Adrenal gland (tissue), 12 donors: ENCODE measurements around the gene BRAT1. TPM values are rescaled to one million over a fixed set of nuclear protein-coding genes. Genes with fewer than 3 reads are reported as not detected.

Experiments used
- DNase-seq, 7 donors: peaks; one replicate each; pipeline ENCODE4 v3.0.0-alpha.2; 2019 to 2020
- H3K27ac ChIP-seq, 5 donors: fragments of 200-600 bp; sonication (generic) in 4 of 5; 1 replicate in 3 of 5; 2 replicates in 2 of 5; pipeline versions ENCODE4 v1.5.1 to v1.8.0; 2016 to 2020; ENCODE audit warnings: mild to moderate bottlenecking in 1 of 5
- H3K27me3 ChIP-seq: fragments of 200-600 bp; 2 replicates; pipeline ENCODE4 v1.8.0; 2021
- H3K36me3 ChIP-seq, 2 donors: fragments of 200-600 bp; replicated peaks in 1 of 2; 1 replicate in 1 of 2; 2 replicates in 1 of 2; pipeline versions ENCODE4 v1.5.1 to v1.8.0; 2018 to 2022
- H3K4me1 ChIP-seq, 2 donors: fragments of 200-600 bp; replicated peaks in 1 of 2; 1 replicate in 1 of 2; 2 replicates in 1 of 2; pipeline versions ENCODE4 v1.5.1 to v1.8.0; 2018 to 2021
- H3K4me3 ChIP-seq, 4 donors: fragments of 200-600 bp; sonication (generic) in 3 of 4; one replicate each; pipeline ENCODE4 v1.5.1; 2016 to 2018
- H3K9me3 ChIP-seq, 3 donors: fragments of 200-600 bp; sonication (generic) in 1 of 3; replicated peaks in 1 of 3; 1 replicate in 2 of 3; 2 replicates in 1 of 3; pipeline versions ENCODE4 v1.5.1 to v1.8.0; 2016 to 2021
- CTCF ChIP-seq, 6 experiments: fragments of 450-650 bp in 4 of 6; fragments of 200-600 bp in 2 of 6; sonication (generic) in 1 of 6; IDR thresholded peaks; 1 replicate in 5 of 6; 2 replicates in 1 of 6; pipeline versions ENCODE4 v1.5.1 to v1.8.0; 2016 to 2021; ENCODE audit warnings: antibody characterized with exemption in 6 of 6, mild to moderate bottlenecking in 2 of 6, moderate library complexity in 1 of 6
- POLR2A ChIP-seq, 2 donors: fragments of 450-650 bp; IDR thresholded peaks; one replicate each; pipeline ENCODE4 v1.6.1; 2017; ENCODE audit warnings: antibody characterized with exemption in 2 of 2, mild to moderate bottlenecking in 2 of 2, moderate library complexity in 1 of 2
- WGBS, 4 donors: extraction: QIAGEN DNeasy Blood & Tissue Kit in 2 of 4; methylation state at CpG; one replicate each; pipeline versions ENCODE4 v1.1.5 to v1.1.7; 2013 to 2017; 5-methylcytosine and 5-hydroxymethylcytosine counted together
- intact Hi-C, 2 donors: fragments of 100-400 bp; cut with DNase I; formaldehyde crosslinking; loops; one replicate each; pipeline versions ENCODE4 v1.14.1 to v1.15.0; 2022 to 2023
- polyA plus RNA-seq, 3 donors: library from polyadenylated mRNA; stranded (reverse); fragments of 200-250 nt in 2 of 3; fragments of 350-450 nt in 1 of 3; fragmentation: Illumina TruSeq in 1 of 3; extraction: RNeasy Lipid Tissue Mini Kit (QIAGEN cat#74804) in 1 of 3; gene quantifications; one replicate each; pipeline ENCODE4 v1.2.3, GENCODE V29; 2013 to 2014
- total RNA-seq, 9 donors: library from RNA; depleted of rRNA in 4 of 9; stranded (reverse); fragments of >200 nt in 4 of 9; fragments of 120-200 nt in 1 of 9; fragmentation: NEBNext Ultra II Directional in 1 of 9; extraction: Animal tissue kit (Norgen Biotek cat#: 25700) in 1 of 9; gene quantifications; one replicate each; pipeline versions ENCODE4 v1.1.0 to v1.2.4, GENCODE V29; 2013 to 2023
- donor health status: healthy with polysubstance abuse.
- donor health status: Bipolar disorder and iron deficiency.
- donor health status: DM: yes; HTN: yes; CAD: no.
- donor health status: DM: no; HTN: no; CAD: no.
- donor health status: DM: no; HTN: no; CAD: no.
- donor health status: DM: yes; HTN: yes; CAD: no.

BRAT1 gene
- total and polyA plus RNA-seq, 12 donors, result 3.7 to 120 (median 72.4) TPM

GRCh38 chr7:2551418-2551817, 3.9 kb downstream of the BRAT1 start:
- intact Hi-C loops, result no loop called here
- H3K36me3 ChIP-seq, result peaks cover 0 to 38% of the 10 kb centered on the region in 2 donors
- H3K4me1 ChIP-seq, result peaks cover 9 to 43% of the 10 kb centered on the region in 2 donors
- H3K27ac ChIP-seq, result peak overlapping the region in 2 of 5 donors; percentile 43 to 67
- H3K27me3 ChIP-seq, result no peaks in the 10 kb centered on the region
- DNase-seq, result peak in 6 of 7 donors; percentile 65 to 81 (median 76)
- H3K9me3 ChIP-seq, result no peaks in the 10 kb centered on the region
- H3K4me3 ChIP-seq, result no peak overlapping the region
- TF ChIP-seq POLR2A (IDR thresholded peaks at IDR 0.05) (no peak), CTCF (IDR thresholded peaks at IDR 0.05) (no peak)
- WGBS, 4 donors, result 55 to 68% (median 59%) methylated on average over 8 of the region's 8 CpGs

- TF ChIP-seq CTCF (IDR thresholded peaks at IDR 0.05) (no peak), POLR2A (IDR thresholded peaks at IDR 0.05) (no peak)
- Histone ChIP-seq H3K36me3 (peaks cover 0 to 78% of the 10 kb centered on the region in 2 donors), H3K27me3 (no peaks in the 10 kb centered on the region), H3K4me3 (no peak overlapping the region), H3K27ac (no peak overlapping the region), H3K9me3 (no peaks in the 10 kb centered on the region), H3K4me1 (peaks cover 6 to 29% of the 10 kb centered on the region in 2 donors)
- intact Hi-C loops, result no loop called here
- peak in 2 of 7 donors; percentile 14 to 18 for DNase-seq
- 90 to 96% (median 91%) methylated on average over 21 to 31 of the region's 31 CpGs for WGBS, 4 donors
Measured at GRCh38 chr7:2546776-2547586, 8.3 kb downstream of the BRAT1 start.

GRCh38 chr7:2545746-2546425, 9.4 kb downstream of the BRAT1 start:
- WGBS, 4 donors, result 90 to 94% (median 93%) methylated on average over 17 to 20 of the region's 20 CpGs
- H3K4me1 ChIP-seq, result peaks cover 6 to 19% of the 10 kb centered on the region in 2 donors
- no peak overlapping the region for H3K27ac ChIP-seq
- H3K9me3 ChIP-seq, result no peaks in the 10 kb centered on the region
- TF ChIP-seq POLR2A (IDR thresholded peaks at IDR 0.05) (no peak), CTCF (IDR thresholded peaks at IDR 0.05) (no peak)
- intact Hi-C loops, result no loop called here
- H3K36me3 ChIP-seq, result peaks cover 0 to 86% of the 10 kb centered on the region in 2 donors
- H3K4me3 ChIP-seq, result no peak overlapping the region
- peak in 2 of 7 donors; percentile 14 to 19 for DNase-seq
- no peaks in the 10 kb centered on the region for H3K27me3 ChIP-seq

- TF ChIP-seq CTCF (IDR thresholded peaks at IDR 0.05), result no peak
- no peak for TF ChIP-seq POLR2A (IDR thresholded peaks at IDR 0.05)
- H3K4me3 ChIP-seq, result no peak overlapping the region
- H3K9me3 ChIP-seq, result no peaks in the 10 kb centered on the region
- DNase-seq, result peak in 2 of 7 donors; percentile 10 to 19
- H3K27me3 ChIP-seq, result no peaks in the 10 kb centered on the region
- no peak overlapping the region for H3K27ac ChIP-seq
- intact Hi-C loops, result no loop called here
- H3K36me3 ChIP-seq, result peaks cover 0 to 93% of the 10 kb centered on the region in 2 donors
- 93 to 94% (median 93%) methylated on average over 10 to 23 of the region's 23 CpGs for WGBS, 4 donors
- peaks cover 6 to 19% of the 10 kb centered on the region in 2 donors for H3K4me1 ChIP-seq
Measured at GRCh38 chr7:2544541-2545188, 10.7 kb downstream of the BRAT1 start.
